Pancreas (tissue), 10 donors: ENCODE results near the gene UBE2S. TPM values are rescaled to one million over a fixed set of nuclear protein-coding genes. Genes with fewer than 3 reads are reported as not detected.

ENCODE experiments used
- ATAC-seq, 4 donors: fragments of 200-7000 bp; cut with Tn5 transposase; one replicate each; pipeline versions ENCODE4 v1.8.0 to v1.9.1; 2020; ENCODE audit warnings: mild to moderate bottlenecking in 4 of 4, moderate library complexity in 4 of 4
- DNase-seq, 6 donors: peaks; one replicate each; pipeline ENCODE4 v3.0.0-alpha.2; 2020
- FAIRE-seq: peaks from 2 replicates; lab custom pipeline; 2012; peaks lifted over from hg19 to GRCh38; lab: Jason Lieb, UNC
- H3K27ac ChIP-seq, 4 donors: fragments of 200-600 bp; sonication (generic); 1 replicate in 3 of 4; 2 replicates in 1 of 4; pipeline versions ENCODE4 v1.5.0 to v1.8.0; 2020
- H3K27me3 ChIP-seq, 4 donors: fragments of 200-600 bp; one replicate each; pipeline ENCODE4 v1.8.0; 2021
- H3K36me3 ChIP-seq, 3 donors: fragments of 200-600 bp; sonication (generic) in 1 of 3; one replicate each; pipeline versions ENCODE4 v1.5.0 to v1.8.0; 2020 to 2021
- H3K4me1 ChIP-seq, 3 donors: fragments of 200-600 bp; one replicate each; pipeline ENCODE4 v1.8.0; 2021
- H3K4me3 ChIP-seq, 4 donors: fragments of 200-600 bp; sonication (generic) in 2 of 4; one replicate each; pipeline versions ENCODE4 v1.5.0 to v1.8.0; 2020 to 2021
- H3K9me3 ChIP-seq, 4 donors: fragments of 200-600 bp; one replicate each; pipeline ENCODE4 v1.8.0; 2021
- CTCF ChIP-seq, 4 donors: fragments of 200-600 bp; sonication (generic) in 3 of 4; IDR thresholded peaks; one replicate each; pipeline versions ENCODE4 v1.5.0 to v1.8.0; 2021; ENCODE audit warnings: antibody characterized with exemption in 4 of 4
- WGBS, 2 donors: extraction: QIAGEN DNeasy Blood & Tissue Kit; methylation state at CpG; one replicate each; pipeline ENCODE4 v1.1.7; 2013; 5-methylcytosine and 5-hydroxymethylcytosine counted together
- intact Hi-C, 3 donors: fragments of 100-400 bp; cut with DNase I; formaldehyde crosslinking; loops; one replicate each; pipeline versions ENCODE4 v1.11.1 to v1.14.2; 2022
- polyA plus RNA-seq, 2 donors: library from polyadenylated mRNA; stranded (reverse); fragments of 200-250 nt; gene quantifications; one replicate each; pipeline ENCODE4 v1.2.3, GENCODE V29; 2013
- total RNA-seq, 6 donors: library from RNA; stranded (reverse); fragmentation: NEBNext Ultra II Directional in 4 of 6; extraction: Animal tissue kit (Norgen Biotek cat#: 25700) in 4 of 6; gene quantifications; one replicate each; pipeline versions ENCODE4 v1.2.1 to v1.2.4, GENCODE V29; 2021 to 2023
- donor health status: healthy with polysubstance abuse.
- donor health status: DM: no; HTN: no; CAD: no; lungs with moderate emphysema.
- donor health status: DM: no; HTN: no; CAD: no.
- donor health status: control.
- donor health status: control.
- donor health status: Bipolar disorder and iron deficiency.
- donor health status: DM: yes; HTN: yes; CAD: no.
- donor health status: DM: no; HTN: no; CAD: no.
- donor health status: DM: no; HTN: no; CAD: no.
- donor health status: DM: yes; HTN: yes; CAD: no.

Gene UBE2S
- total and polyA plus RNA-seq, 8 donors = 2.0 to 7.3 (median 4.4) TPM

GRCh38 chr19:55353803-55354697 is 53.5 kb downstream of the UBE2S start:
- WGBS, 2 donors = 2 to 4% methylated on average over 62 to 72 of the region's 72 CpGs
- H3K9me3 ChIP-seq = no peaks in the 10 kb centered on the region
- intact Hi-C loops = no loop called here
- no peaks in the 10 kb centered on the region for H3K36me3 ChIP-seq
- FAIRE-seq (no peak), DNase-seq (peak in 5 of 6 donors; percentile 64 to 84 (median 76)), ATAC-seq (peak; percentile 80 to 98 (median 89))
- no peak overlapping the region for H3K27ac ChIP-seq
- TF ChIP-seq CTCF (IDR thresholded peaks at IDR 0.05) = no peak
- H3K4me3 ChIP-seq = peak overlapping the region in 3 of 4 donors; percentile 16 to 43 (median 18)
- H3K4me1 ChIP-seq = peaks cover 0 to 3% (median 0%) of the 10 kb centered on the region in 3 donors
- peaks cover 0 to 5% (median 0%) of the 10 kb centered on the region in 4 donors for H3K27me3 ChIP-seq

- Histone ChIP-seq H3K27me3 (peaks cover 0 to 5% (median 0%) of the 10 kb centered on the region in 4 donors), H3K4me1 (peaks cover 0 to 3% (median 0%) of the 10 kb centered on the region in 3 donors), H3K36me3 (no peaks in the 10 kb centered on the region), H3K4me3 (peak overlapping the region in 3 of 4 donors; percentile 16 to 43 (median 18)), H3K9me3 (no peaks in the 10 kb centered on the region), H3K27ac (no peak overlapping the region)
- ATAC-seq (peak in 1 of 4 donors; percentile 6), DNase-seq (no peak), FAIRE-seq (no peak)
- intact Hi-C loops = no loop called here
- WGBS, 2 donors = 2 to 3% methylated on average over 24 of the region's 24 CpGs
- no peak for TF ChIP-seq CTCF (IDR thresholded peaks at IDR 0.05)
Observed at GRCh38 chr19:55353356-55353802, 54.2 kb downstream of the UBE2S start.

GRCh38 chr19:55352549-55353145 is 54.9 kb downstream of the UBE2S start:
- Histone ChIP-seq H3K27ac (no peak overlapping the region), H3K9me3 (no peaks in the 10 kb centered on the region), H3K4me1 (peaks cover 0 to 3% (median 0%) of the 10 kb centered on the region in 3 donors), H3K4me3 (no peak overlapping the region), H3K36me3 (no peaks in the 10 kb centered on the region), H3K27me3 (peaks cover 0 to 5% (median 0%) of the 10 kb centered on the region in 4 donors)
- intact Hi-C loops = no loop called here
- 42 to 44% methylated on average over 25 of the region's 25 CpGs for WGBS, 2 donors
- TF ChIP-seq CTCF (IDR thresholded peaks at IDR 0.05) = no peak
- FAIRE-seq (no peak), DNase-seq (no peak), ATAC-seq (no peak)

GRCh38 chr19:55352040-55352439 is 55.5 kb downstream of the UBE2S start:
- Histone ChIP-seq H3K27ac (no peak overlapping the region), H3K4me3 (no peak overlapping the region), H3K36me3 (no peaks in the 10 kb centered on the region), H3K9me3 (no peaks in the 10 kb centered on the region), H3K4me1 (peaks cover 0 to 3% (median 0%) of the 10 kb centered on the region in 3 donors), H3K27me3 (peaks cover 0 to 5% (median 0%) of the 10 kb centered on the region in 4 donors)
- no peak for DNase-seq
- intact Hi-C loops = no loop called here
- no peak for TF ChIP-seq CTCF (IDR thresholded peaks at IDR 0.05)
- 61 to 66% methylated on average over 6 of the region's 6 CpGs for WGBS, 2 donors
- no peak for FAIRE-seq
- no peak for ATAC-seq
